SK-N-SH (cell line): ENCODE measurements around the gene C5orf63.

ENCODE experiments used
- RCOR1 ChIP-seq: fragments of 150-350 bp; IDR thresholded peaks from 2 replicates; pipeline ENCODE4 v1.6.1; 2017; ENCODE audit warnings: antibody characterized with exemption, low read length
- RFX5 ChIP-seq: IDR thresholded peaks from 2 replicates; pipeline ENCODE4 v1.6.1; 2012; ENCODE audit warnings: mild to moderate bottlenecking, improper control_type of control experiment, low read length
- TF ChIP-seq, protein P1 (sequence below): IDR thresholded peaks from 2 replicates; pipeline ENCODE4 v1.4.0; 2012; ENCODE audit warnings: low read depth
- TF ChIP-seq, protein P2 (sequence below): fragments of 200-600 bp; sonication (generic); IDR thresholded peaks from 2 replicates; pipeline ENCODE4 v1.6.1; 2017; ENCODE audit warnings: antibody characterized with exemption, mild to moderate bottlenecking, moderate library complexity
- TF ChIP-seq, protein P3 (sequence below): IDR thresholded peaks from 2 replicates; pipeline ENCODE4; 2012

DNA sequence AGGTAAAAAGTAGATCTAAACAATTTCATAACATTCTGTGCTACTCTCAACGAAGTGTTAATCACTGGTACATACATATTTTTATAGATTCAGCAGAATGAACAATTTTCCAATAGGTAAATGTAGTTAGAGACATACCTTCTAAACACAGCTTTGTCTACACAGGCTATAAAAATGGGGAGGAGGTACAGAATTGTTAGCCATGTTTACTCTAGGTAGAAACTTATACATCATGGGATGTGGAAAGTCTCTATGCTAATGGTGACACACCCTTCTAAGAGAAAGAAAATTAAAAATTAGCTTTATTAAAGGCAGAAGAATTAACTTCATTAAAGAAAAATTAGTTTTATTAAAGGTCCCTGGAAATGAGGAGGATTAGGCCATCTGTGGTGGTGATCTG is 11.8 kb downstream of the C5orf63 start:
- TF ChIP-seq, protein P1, sequence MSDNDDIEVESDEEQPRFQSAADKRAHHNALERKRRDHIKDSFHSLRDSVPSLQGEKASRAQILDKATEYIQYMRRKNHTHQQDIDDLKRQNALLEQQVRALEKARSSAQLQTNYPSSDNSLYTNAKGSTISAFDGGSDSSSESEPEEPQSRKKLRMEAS, result no peak
- TF ChIP-seq, protein P2, sequence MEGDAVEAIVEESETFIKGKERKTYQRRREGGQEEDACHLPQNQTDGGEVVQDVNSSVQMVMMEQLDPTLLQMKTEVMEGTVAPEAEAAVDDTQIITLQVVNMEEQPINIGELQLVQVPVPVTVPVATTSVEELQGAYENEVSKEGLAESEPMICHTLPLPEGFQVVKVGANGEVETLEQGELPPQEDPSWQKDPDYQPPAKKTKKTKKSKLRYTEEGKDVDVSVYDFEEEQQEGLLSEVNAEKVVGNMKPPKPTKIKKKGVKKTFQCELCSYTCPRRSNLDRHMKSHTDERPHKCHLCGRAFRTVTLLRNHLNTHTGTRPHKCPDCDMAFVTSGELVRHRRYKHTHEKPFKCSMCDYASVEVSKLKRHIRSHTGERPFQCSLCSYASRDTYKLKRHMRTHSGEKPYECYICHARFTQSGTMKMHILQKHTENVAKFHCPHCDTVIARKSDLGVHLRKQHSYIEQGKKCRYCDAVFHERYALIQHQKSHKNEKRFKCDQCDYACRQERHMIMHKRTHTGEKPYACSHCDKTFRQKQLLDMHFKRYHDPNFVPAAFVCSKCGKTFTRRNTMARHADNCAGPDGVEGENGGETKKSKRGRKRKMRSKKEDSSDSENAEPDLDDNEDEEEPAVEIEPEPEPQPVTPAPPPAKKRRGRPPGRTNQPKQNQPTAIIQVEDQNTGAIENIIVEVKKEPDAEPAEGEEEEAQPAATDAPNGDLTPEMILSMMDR, result no peak
- TF ChIP-seq RCOR1, result no peak
- TF ChIP-seq, protein P3, sequence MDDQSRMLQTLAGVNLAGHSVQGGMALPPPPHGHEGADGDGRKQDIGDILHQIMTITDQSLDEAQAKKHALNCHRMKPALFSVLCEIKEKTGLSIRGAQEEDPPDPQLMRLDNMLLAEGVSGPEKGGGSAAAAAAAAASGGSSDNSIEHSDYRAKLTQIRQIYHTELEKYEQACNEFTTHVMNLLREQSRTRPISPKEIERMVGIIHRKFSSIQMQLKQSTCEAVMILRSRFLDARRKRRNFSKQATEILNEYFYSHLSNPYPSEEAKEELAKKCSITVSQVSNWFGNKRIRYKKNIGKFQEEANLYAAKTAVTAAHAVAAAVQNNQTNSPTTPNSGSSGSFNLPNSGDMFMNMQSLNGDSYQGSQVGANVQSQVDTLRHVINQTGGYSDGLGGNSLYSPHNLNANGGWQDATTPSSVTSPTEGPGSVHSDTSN, result no peak
- no peak for TF ChIP-seq RFX5
